ENCODE results near the gene ENPP7.

- TF ChIP-seq CTCF (IDR thresholded peaks at IDR 0.05): no peak
- no peak for TF ChIP-seq POLR2A (IDR thresholded peaks at IDR 0.05)
Observed at GRCh38 chr17:79781012-79781650, 50.4 kb downstream of the ENPP7 start.

Data from lower leg skin (tissue), 3 donors.